K562 (cell line): ENCODE measurements around the gene NPR1. TPM values are rescaled to one million over a fixed set of nuclear protein-coding genes. Genes with fewer than 3 reads are reported as not detected.

Experiments
- BRCA1 ChIP-seq, 2 experiments: fragments of 450-650 bp in 1 of 2; sonication (generic) in 1 of 2; formaldehyde crosslinking in 1 of 2; IDR thresholded peaks; 2 replicates each; pipeline versions ENCODE4 v1.5.0 to v1.6.1; 2017 to 2020; ENCODE audit warnings: mild to moderate bottlenecking in 1 of 2, missing genetic modification reagents in 1 of 2
- DMBX1 ChIP-seq: fragments of 250-450 bp; sonication (Bioruptor Pico); IDR thresholded peaks from 2 replicates; pipeline ENCODE4 v1.8.0; 2022; ENCODE audit warnings: inconsistent platforms, mild to moderate bottlenecking, moderate library complexity, borderline replicate concordance
- FOXK2 ChIP-seq, 2 experiments: fragments of 450-650 bp; IDR thresholded peaks in 1 of 2; conservative IDR thresholded peaks in 1 of 2; 2 replicates each; pipeline ENCODE4 v1.6.1; 2016; ENCODE audit warnings: low read depth in 2 of 2, mild to moderate bottlenecking in 1 of 2
- HDAC1 ChIP-seq, 2 experiments: fragments of 450-650 bp; IDR thresholded peaks; 2 replicates each; pipeline ENCODE4 v1.6.1; 2016 to 2017; ENCODE audit warnings: inconsistent platforms in 1 of 2, mild to moderate bottlenecking in 1 of 2, moderate library complexity in 1 of 2
- HDGF ChIP-seq: fragments of 450-650 bp; IDR thresholded peaks from 2 replicates; pipeline ENCODE4 v1.6.1; 2016
- KDM1A ChIP-seq, 2 experiments: fragments of 450-650 bp; IDR thresholded peaks; 2 replicates each; pipeline ENCODE4 v1.6.1; 2016; ENCODE audit warnings: mild to moderate bottlenecking in 2 of 2
- MAFF ChIP-seq: IDR thresholded peaks from 2 replicates; pipeline ENCODE4 v1.6.1; 2012; ENCODE audit warnings: low read length, improper control_type of control experiment
- MGA ChIP-seq: fragments of 450-650 bp; IDR thresholded peaks from 2 replicates; pipeline ENCODE4 v1.6.1; 2016; ENCODE audit warnings: mild to moderate bottlenecking, moderate library complexity
- PYGO2 ChIP-seq: fragments of 450-650 bp; IDR thresholded peaks from 2 replicates; pipeline ENCODE4 v1.6.1; 2016; ENCODE audit warnings: mild to moderate bottlenecking, missing genetic modification characterization, moderate library complexity, missing compliant biosample characterization
- TEAD1 ChIP-seq, 2 experiments: fragments of 450-650 bp in 1 of 2; sonication (generic) in 1 of 2; formaldehyde crosslinking; IDR thresholded peaks; 2 replicates each; pipeline versions ENCODE4 v1.4.0 to v1.8.0; 2020 to 2022; ENCODE audit warnings: mild to moderate bottlenecking in 2 of 2, missing genetic modification reagents in 1 of 2
- ZBTB26 ChIP-seq: fragments of 450-650 bp; formaldehyde crosslinking; IDR thresholded peaks from 2 replicates; pipeline ENCODE4 v1.4.0; 2022; ENCODE audit warnings: missing genetic modification characterization
- ZNF644 ChIP-seq: fragments of 200-800 bp; sonication (Bioruptor generic); IDR thresholded peaks from 2 replicates; pipeline ENCODE4 v1.6.1; 2016; ENCODE audit warnings: low read depth, missing genetic modification characterization, missing compliant biosample characterization
- polyA plus RNA-seq, 8 experiments: library from polyadenylated mRNA; depleted of rRNA in 4 of 8; stranded (reverse) in 5 of 8; unstranded in 3 of 8; fragments of >200 nt; fragmentation: Nextera tagmentation in 2 of 8; fragmentation: Illumina TruSeq in 1 of 8; extraction: Ambion mirVana in 2 of 8; extraction: Trizol in 1 of 8; gene quantifications; 2 replicates each; pipeline versions ENCODE4 v1.2.1 to v1.2.3, GENCODE V29; 2011 to 2014; ENCODE audit warnings: inconsistent platforms in 1 of 8, missing spikeins in 1 of 8
- total RNA-seq, 7 experiments: library from RNA; depleted of rRNA in 6 of 7; stranded (reverse); fragments of >200 nt in 6 of 7; fragmentation: Illumina TruSeq in 2 of 7; extraction: Trizol in 2 of 7; gene quantifications; 2 replicates each; pipeline versions ENCODE4 v1.2.1 to v1.2.3, GENCODE V29; 2011 to 2021; ENCODE audit warnings: low replicate concordance in 1 of 7
- TF ChIP-seq, protein P1 (sequence below), 2 experiments: fragments of 450-650 bp; conservative IDR thresholded peaks; 2 replicates each; pipeline ENCODE4 v1.6.1; 2017; ENCODE audit warnings: mild to moderate bottlenecking in 2 of 2, moderate library complexity in 2 of 2

Gene NPR1
- total and polyA plus RNA-seq, 9 of the 15 experiments (the other 6 are each of a cell fraction or from before 2014, with no cell fraction given) = 0.05 to 0.16 (median 0.06) TPM; not detected in 6

DNA sequence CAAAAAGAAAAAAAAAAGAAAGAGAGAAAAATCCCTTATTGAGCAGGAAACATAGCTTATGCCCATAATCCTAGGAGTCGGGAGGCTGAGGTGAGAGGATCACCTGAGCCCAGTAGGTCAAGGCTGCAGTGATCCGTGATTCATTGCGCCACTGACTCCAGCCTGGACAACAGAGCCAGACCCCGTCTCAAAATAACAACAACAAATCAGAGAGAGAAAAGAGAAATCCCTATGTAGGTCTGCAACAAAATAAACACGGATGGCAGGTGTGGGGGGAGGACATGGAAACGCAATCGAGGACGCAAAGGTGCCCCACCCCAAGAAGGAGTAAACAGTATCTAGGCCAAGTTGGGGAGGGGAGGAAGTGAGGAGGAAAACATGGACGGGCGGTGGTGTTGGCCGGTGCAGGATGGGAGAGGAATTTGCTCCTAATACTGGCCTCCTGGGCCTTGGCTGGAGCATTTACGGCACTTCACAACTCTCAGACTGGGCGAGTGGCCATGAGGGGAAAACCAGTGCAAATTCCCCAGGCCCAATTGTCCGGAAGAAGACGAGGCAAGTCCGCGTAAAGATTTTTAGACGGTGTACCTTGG is 45.2 kb upstream of the NPR1 start (continued):
- TF ChIP-seq ZNF644 (tag) = no peak
- TF ChIP-seq MGA = 0 out of 2 replicates have a peak, but pooled peaks have one; percentile 35
- no peak for TF ChIP-seq MAFF
- peak in 1 of 2 experiments; percentile 48; a peak in 1 of 4 replicates for TF ChIP-seq FOXK2 (conservative IDR thresholded peaks at IDR 0.05 in 1 of 2, IDR thresholded peaks at IDR 0.05 in 1 of 2; ENCODE audit: low read depth in 2 of 2)
- TF ChIP-seq HDGF = no peak
- no peak for TF ChIP-seq PYGO2 (tag)
- no peak for TF ChIP-seq BRCA1 (IDR thresholded peaks at IDR 0.05)
- TF ChIP-seq BRCA1 (CRISPR knock-in tag; IDR thresholded peaks at IDR 0.05) = no peak
- TF ChIP-seq, protein P1, sequence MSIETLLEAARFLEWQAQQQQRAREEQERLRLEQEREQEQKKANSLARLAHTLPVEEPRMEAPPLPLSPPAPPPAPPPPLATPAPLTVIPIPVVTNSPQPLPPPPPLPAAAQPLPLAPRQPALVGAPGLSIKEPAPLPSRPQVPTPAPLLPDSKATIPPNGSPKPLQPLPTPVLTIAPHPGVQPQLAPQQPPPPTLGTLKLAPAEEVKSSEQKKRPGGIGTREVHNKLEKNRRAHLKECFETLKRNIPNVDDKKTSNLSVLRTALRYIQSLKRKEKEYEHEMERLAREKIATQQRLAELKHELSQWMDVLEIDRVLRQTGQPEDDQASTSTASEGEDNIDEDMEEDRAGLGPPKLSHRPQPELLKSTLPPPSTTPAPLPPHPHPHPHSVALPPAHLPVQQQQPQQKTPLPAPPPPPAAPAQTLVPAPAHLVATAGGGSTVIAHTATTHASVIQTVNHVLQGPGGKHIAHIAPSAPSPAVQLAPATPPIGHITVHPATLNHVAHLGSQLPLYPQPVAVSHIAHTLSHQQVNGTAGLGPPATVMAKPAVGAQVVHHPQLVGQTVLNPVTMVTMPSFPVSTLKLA (conservative IDR thresholded peaks at IDR 0.05) = no peak
- no peak for TF ChIP-seq DMBX1 (CRISPR knock-in tag)
- TF ChIP-seq KDM1A (IDR thresholded peaks at IDR 0.05) = 0 out of 4 replicates have a peak, but pooled peaks of 1 of the 2 experiments have one; percentile 12
- TF ChIP-seq ZBTB26 (CRISPR knock-in tag) = no peak
- 0 out of 4 replicates have a peak, but pooled peaks of 1 of the 2 experiments have one; percentile 24 for TF ChIP-seq HDAC1 (IDR thresholded peaks at IDR 0.05)
- peak in 1 of 2 experiments; percentile 24; a peak in 1 of 4 replicates for TF ChIP-seq TEAD1 (CRISPR knock-in tag; IDR thresholded peaks at IDR 0.05)
